Jurkat, Clone E6-1 (cell line): ENCODE measurements around the gene SCARF2.

Experiments
- DNase-seq: peaks from one replicate; pipeline ENCODE4 v3.0.0-alpha.2; 2011; ENCODE audit warnings: low read depth, low spot score
- H3K4me3 ChIP-seq: 2 replicates; pipeline ENCODE4 v1.5.1; 2011; ENCODE audit warnings: mild to moderate bottlenecking, low read length, control low read depth, moderate library complexity

The SCARF2 gene

DNA sequence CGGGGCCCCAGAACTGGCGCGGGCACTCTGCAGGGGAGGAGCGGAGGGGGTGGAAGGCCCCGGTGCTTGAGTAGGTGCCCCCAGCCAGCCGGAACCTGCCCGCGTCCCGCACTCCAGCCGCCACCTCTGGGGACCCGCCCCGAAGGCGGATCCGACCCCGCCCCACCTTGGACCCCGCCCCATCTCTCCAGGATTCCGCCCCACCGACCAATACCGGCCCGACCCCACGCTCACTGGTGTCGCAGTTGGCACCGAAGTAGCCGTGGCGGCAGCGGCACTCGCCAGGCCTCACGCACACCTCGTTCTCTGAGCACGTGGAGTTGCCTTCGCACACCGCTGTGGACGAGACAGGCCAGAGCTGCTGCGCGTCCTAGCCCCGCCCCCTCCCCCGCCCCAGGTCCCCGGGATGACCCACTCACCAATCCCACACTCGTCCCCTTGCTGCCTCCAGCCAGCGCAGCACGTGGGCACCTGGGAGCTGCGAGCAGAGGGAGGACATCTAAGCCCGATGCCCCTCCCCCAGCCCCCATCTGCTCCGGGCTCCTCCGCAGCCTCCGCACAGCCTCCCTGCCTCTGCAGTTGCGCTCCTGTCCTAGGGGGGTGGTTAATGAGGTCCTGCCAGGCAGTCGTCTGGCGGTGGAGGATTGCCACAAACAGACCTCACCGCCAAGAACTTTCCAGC, 6.0 kb downstream of the SCARF2 start:
- H3K4me3 ChIP-seq = no peak overlapping the region
- no peak for DNase-seq

DNA sequence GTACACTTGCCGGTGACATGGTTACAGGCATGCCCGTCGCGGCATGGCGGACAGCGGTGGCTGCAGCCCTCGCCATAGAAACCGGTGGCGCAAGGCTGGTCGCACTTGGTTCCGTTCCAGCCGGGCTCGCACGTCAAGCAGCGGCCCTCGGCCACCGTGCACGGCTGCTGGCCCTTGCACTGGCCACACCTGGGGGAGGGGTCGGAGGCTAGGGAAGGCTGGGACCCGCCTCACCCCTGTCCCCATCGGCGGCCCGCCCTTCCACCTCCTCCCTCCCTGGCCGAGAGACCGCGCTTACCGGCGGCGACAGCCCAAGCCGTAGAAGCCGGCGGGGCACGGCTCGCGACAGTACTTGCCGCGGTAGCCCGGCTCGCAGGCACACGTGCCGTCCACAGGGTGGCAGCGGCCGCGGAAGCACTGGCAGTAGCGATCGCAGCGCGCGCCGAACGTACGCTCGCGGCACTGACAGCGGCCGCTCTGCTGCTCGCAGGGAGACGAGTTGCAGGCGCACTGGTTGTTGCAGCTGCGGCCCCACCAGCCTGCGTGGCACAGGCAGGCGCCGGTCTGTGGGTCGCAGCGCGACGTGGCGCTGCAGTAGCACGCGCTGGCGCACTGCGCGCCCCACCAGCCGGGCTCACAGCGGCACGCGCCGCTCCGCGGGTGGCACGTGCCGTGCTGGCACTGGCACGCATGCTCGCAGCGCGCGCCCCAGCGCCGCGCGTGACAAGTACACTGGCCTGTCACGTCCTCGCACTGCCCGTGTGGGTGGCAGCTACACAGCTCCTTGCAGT, 6.7 kb downstream of the SCARF2 start:
- H3K4me3 ChIP-seq = peak overlapping the region; percentile 15; the same call in 1 of the 2 replicates
- peak; percentile 35 for DNase-seq

DNA sequence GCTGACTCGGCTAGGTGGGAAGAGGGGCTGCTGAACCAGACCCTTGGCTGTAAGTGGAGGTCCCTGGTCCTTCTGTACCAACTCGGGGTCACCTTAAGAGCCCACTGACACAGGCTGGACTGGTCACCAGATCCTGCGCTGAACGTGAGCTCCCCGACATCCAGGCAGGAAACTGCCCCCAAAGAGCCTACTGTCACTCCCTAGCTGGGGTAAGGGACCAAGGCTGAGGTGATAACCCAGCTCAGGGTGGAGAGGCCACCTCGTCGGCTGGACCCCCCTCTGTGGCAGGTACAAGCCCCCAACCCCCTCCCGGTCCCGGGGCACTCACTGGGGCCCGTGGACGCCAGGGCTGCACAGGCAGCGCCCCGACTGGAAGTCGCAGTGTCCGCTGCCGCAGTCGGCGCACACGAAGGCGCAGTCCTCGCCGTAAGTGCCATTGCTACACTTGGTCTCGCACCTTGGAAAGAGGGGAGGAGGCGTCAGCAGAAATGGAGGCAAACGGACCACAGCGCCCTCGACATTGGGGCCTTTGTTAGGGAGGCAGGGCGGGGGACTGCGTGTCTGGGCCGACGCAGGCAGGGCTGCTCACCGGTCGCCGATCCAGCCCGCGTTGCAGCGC, 7.4 kb downstream of the SCARF2 start:
- DNase-seq = no peak
- no peak overlapping the region for H3K4me3 ChIP-seq

DNA sequence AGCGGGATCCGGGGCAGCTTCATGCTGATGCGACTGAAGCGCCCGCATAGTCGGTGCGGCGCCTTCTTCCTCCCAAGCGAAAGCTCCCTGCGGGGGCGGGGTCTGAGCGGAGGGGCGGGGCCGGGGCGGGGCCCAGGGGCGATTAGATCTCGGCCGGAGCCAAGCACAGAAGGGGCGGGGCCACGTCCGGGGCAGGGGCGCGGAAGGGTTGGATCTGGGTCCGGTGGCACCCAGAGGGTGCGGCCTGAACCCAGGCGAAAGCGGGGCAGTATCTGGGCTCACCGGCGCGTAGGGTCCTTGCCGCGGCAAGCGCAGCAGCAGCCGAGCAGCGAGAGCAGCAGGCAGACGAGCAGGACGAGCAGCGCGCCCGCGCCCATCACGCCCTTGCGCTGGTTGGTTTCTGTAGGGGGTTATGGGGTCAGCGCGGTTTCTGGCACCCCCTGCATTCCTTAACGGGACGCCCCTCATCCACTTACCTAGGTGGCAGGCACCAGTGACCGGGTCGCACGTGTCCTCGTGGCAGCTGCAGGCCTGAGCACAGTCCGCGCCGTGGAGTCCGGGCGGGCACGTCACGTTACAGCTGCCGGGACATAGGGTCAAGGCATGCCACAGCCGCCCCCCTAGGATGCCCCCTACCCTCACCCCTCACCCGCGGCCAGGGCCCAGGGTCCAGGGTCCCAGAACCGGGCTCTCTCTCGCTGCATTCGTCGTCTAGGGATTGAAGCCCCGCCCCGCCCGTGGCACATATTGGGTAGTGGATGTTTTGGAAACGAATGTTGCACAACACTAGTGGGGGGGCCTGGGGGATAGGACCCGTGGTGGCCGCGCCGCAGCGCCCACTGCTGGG, 8.1 kb downstream of the SCARF2 start:
- H3K4me3 ChIP-seq = peak overlapping the region; percentile 56
- peak; percentile 44 for DNase-seq

DNA sequence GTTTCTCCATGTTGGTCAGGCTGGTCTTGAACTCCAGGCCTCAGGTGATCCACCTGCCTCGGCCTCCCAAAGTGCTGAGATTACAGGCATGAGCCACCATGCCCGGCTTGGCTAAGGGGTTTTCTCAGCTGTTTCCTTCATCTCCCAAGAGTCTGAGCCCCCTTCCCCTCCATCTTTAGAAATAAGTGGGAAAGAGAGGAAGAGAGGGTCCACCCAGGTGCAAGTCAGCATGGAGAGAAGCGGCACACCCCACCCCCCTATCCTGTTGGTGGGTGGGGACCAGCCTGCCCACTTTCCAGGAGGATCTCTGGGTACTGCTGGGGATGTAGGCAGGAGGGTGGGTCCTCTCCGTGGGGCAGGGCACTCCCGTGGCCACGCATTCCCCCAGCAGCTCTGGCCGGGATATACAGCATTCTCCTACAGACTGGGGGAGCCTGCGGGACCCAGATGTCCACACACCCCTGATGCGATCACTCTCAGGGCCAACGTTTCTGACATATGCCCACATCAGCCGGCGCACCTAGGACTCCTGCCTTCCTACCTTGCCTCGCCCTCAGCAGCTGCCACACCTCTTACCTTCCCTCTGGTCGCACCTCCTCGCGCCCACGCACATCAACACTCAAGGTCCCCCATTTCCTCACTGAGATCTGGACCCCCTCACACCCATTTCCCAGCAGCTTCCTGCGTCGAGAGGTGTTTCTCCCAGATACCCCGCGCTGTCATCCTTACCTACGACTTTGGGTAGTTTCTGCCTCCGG, 8.9 kb downstream of the SCARF2 start:
- peak overlapping the region; percentile 56 for H3K4me3 ChIP-seq
- DNase-seq = no peak

DNA sequence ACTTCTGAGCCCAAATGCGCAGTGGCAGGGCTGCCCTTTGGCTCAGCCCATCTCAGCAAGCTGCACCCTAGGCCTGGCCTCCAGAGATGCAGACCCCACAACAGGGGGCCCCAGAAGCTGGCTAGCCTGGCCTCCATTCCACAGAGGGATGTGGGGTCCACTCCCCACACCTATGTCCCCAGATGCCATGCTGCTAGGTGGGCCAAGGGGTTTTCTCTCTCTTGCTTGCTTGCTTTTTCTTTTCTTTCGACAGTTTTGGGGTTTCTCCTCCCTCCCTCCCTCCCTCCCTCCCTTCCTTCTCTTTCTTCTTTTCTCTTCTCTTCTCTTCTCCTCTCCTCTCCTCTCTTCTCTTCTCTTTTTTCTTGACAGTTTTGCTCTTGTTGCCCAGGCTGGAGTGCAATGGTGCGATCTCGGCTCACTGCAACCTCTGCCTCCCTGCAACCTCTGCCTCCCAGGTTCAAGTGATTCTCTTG, 9.6 kb downstream of the SCARF2 start:
- H3K4me3 ChIP-seq = no peak overlapping the region
- no peak for DNase-seq

DNA sequence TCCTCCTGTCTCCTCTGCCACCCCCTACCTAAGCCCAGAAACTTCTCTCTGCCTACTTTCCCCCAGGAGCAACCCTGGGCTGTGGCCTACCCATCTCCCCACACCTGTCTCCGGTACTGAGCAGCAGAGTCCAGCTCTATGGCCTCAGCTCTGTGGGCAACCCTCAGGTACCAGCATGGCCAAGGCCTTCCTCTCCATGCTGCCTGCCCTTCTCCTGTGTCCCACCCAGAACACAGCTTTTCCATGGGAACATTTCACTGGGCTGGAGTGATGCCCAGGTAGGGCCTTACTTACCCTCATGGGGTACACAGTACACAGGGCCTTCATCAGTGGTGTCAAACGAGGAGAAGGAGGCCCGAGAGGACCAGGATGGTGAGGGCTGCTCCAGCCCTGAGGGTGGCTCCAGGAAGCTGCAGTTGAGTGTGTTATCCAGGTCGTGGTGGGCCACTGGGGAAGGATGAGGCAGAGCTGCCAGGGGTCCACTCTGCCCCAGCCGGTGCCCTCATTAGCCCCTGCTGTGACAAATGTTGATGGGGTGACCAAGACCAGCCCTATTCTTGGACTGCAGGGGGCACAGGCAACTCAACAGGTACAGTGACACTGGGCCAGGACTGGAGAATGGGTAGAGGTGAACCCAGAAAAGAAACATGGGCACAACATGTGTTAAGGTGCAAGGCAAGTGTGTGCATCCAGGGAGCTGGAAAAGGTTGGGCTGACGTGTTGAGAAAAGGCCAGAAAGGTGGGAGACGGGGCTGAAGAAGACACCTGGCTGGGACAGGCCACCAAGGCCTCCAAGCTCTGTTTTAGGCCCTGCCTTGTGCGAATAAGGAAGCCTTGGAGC, 10.3 kb downstream of the SCARF2 start:
- no peak for DNase-seq

DNA sequence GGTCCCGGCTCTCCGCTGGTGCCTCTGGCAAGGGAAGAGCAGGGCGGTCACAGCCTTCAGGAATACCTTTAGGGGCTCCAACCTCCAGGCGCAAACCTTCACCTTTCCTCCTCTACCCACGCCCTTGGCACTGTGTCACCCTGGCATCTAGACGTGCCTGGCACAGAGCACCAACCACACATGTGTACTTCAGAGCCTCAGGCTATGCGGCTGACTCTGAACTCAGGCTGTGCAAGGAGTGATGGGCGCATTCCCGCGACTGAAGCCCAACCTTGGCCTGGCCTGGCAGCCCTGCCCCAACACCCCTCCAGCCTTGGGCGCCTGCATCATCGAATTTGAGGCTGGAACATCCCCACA, 11.4 kb downstream of the SCARF2 start:
- DNase-seq = no peak
- H3K4me3 ChIP-seq = no peak overlapping the region

More for the DNA sequence above, 10.3 kb downstream of the SCARF2 start:
- no peak overlapping the region for H3K4me3 ChIP-seq

DNA sequence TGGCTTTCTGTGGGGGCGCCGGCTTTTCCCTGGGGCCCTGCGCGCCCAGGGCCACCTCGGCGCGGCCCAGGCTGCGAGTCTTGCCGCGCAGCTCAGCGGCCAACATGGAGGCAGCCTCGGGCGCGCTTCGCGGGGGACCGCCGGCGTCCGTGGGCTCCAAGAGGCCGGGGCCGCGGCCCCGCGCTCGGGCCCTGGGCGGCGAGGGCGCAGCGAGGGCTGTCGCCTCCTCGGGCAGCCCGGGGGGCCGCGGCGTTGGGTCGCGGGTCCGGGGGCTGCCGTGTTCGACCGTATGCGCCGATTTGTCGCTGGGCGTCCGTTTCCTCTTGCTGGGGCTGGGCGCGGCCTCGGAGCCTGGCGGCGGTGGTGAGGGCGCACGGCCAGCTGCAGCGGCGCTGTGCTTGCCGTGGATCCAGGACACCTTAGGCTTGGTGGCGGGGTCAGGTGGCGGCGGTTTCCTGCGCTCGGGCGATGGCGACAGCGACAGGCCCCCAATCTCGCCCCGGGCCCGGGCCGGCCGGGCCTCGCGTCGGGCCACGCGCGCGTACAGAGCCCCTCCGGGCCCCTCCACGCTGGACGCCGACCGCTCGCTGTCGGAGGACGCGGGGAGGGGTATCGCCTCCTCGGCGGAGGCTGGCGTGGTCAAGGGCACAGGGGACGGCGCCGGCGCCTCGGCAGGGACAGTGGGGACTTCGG, 11.9 kb downstream of the SCARF2 start:
- H3K4me3 ChIP-seq = no peak overlapping the region
- DNase-seq = no peak

DNA sequence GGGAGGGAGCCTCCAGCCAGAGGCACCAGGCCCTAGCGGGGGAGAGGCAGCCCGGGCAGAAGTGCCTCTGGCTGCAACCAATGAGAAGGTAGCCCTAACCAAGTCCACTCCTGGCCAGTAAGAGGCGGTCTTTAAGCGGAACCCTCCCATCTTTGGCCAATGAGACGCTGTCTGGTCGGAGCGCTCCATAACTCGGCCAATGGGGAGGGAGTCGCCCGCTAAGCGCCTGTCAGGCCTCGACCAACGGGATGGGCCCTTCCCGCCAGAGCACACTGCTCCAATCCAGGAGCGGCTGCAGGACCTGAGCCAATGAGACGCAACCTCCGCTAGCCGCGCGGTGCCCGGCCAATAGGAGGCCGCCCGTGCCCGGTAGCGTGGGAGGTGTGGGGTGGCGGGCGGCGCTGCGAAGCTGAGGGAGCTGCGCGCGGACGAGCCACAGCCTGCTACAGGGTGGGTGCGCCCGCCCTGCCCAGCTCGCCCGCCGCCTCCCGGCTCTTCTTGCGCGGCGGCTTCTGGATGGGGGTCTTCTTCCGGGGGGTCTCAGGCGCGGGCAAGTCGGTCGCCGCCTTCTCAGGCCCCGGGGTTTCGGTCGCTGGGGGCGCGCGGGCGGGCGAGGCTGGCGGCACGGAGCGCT, 12.6 kb downstream of the SCARF2 start:
- no peak for DNase-seq
- H3K4me3 ChIP-seq = no peak overlapping the region

DNA sequence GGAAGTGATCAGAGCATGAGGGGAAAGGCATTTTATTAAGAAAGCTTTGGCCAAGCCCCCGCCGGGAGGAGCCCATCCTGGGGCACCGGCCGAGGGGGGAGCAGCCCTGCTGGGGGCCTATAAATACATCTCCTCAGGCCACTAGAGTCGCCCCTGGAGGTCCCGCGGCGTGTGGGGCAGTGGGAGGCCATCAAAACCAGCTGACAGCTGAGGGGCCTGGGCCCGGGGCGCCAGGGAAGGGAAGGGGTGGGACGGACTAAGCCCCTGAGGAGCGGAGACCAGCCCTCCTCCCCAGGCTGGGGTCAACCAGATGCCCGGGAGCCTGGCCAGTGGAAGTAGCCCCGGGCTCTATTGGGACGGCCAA, 13.1 kb downstream of the SCARF2 start:
- no peak overlapping the region for H3K4me3 ChIP-seq
- DNase-seq = no peak

DNA sequence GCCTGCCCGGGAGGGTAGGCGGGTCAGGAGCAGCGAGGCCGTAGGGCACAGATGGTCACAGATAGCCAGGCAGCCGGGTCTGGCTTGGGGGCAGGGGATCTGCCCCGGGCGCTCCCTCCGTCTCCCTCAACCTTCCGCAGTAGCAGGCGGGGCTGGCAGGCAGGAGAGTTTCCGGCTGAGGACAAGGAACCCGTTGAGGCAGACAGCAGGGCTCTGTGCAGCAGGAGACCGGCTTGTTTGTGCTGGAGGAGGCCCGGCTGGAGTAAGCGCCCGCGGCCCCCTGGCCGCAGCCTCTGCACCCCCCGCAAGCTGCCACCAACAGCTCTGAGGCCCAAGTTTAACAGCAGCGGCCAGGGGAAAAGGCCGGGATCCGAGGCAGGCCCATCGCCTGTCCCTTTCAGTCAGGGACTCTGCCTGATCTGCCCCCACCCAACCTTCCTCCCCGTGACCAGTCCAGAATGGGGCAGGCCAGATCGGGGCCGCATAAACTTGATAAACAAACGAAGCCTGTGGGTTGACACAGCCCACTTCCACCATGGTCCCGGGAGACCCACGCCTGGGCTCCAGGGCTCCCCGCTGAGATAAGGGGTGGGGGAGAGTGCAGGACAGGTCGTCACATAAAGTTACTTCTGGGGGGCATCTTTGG, 13.6 kb downstream of the SCARF2 start:
- DNase-seq = no peak
- no peak overlapping the region for H3K4me3 ChIP-seq

DNA sequence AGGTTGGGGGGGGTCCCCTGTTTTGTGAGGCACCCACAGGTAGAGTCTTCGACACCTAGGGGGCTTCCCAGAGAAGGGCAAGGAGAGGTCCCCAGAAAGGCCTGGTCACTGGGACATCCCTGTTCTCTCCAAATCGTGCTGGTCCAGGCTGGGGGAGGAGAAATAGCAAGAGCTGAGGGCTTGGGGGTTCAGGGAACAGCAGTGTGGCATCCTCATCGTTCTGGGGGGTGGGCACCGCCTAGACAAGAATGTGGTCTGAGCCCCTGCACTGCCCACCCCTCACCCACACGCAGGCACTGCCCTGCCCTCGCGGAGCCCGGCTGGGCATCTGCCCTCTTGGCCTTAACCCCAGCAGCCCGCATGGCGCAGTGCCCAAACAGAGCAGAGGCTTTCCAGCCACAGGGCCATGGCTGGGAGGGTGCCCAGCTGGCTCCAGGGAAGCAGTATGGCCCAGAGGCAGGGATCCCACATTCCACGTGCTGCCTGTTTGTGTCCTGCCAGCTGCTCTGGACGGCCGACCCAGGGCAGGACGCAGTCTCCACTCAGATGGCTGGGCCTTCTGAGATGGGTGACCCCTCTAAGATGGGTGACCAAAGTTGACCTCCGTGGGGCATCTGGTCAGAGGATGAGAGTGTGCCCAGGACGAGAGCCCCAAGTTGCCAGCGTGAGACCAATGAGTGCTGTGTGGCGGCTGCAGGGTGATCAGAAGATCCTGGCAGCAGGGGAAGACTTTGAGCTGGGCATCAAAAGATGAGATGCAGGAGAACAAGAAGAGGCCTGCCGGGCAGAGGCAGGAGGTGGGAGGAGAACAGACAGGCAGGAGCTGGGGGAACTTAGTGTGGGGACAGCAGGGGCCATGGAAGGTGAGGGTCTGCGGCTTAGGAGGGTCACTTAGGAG, 14.4 kb downstream of the SCARF2 start:
- no peak for DNase-seq
- no peak overlapping the region for H3K4me3 ChIP-seq

DNA sequence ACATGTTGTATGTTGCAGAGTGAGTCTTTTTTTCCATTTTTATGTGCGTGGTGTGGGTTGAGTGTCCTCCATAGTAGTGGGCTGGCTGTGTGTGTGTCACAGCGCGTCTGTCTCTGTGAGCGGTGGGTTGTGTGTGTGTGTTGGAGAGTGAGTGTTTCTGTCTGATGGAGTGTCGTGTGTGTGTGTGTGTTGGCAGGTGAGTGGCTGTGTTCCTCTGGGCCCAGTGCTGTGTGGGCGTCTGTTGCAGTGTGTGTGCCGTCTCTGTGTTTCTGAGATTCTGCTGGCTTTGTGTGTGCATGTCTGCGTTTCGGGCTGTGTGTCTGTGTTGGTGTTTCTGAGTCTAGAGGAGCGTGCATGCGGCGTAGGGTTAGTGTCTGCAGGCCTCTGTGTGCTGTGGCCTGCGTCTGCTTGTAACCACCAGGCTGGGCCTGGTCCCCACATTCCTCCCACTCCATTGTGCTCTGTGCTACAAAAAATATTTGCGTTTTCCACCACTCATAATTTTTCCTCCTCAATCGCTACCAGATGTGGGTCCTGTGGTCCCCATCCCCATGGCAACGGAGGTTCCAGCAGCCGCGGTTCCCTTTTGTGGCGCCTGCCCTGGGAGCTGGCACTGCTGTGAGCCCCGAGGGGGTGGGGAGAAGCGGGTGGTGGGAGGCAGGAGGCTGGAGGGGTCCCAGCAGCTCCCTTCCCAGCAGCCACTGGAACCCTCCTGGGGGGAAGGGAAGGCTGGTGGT, 15.2 kb downstream of the SCARF2 start:
- H3K4me3 ChIP-seq = no peak overlapping the region
- DNase-seq = peak; percentile 73

DNA sequence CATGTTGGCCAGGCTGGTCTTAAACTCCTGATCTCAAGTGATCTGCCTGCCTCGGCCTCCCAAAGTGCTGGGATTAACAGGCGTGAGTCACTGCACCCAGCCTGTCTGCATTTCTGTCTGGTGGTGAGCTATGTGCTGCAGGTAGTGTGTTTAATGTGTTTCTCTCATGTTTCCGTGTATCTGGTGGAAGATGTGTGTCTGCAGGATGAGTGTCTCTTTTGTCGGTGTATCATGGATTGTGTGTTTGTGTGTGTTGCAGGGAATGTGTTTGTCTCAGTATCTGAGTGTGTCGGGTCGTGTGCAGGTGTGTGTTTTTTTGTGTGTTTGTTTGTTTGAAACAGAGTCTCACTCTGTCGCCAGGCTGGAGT, 16.1 kb downstream of the SCARF2 start:
- no peak for DNase-seq
- no peak overlapping the region for H3K4me3 ChIP-seq
